DMS 273 (cell line): ENCODE results near the gene HSPA6.
A peak's percentile ranks its signal among the peaks of the same experiment; 100 is the strongest.
"Not testable (repeated sequence)": the region's sequence is repeated elsewhere in the genome, so short reads cannot be mapped to it uniquely, and the experiment has no call there.

Experiments
- DNase-seq: peaks from one replicate; lab custom pipeline; 2025; ENCODE audit not compliant: unreplicated experiment; lab: John Stamatoyannopoulos, UW

HSPA6 gene

DNA sequence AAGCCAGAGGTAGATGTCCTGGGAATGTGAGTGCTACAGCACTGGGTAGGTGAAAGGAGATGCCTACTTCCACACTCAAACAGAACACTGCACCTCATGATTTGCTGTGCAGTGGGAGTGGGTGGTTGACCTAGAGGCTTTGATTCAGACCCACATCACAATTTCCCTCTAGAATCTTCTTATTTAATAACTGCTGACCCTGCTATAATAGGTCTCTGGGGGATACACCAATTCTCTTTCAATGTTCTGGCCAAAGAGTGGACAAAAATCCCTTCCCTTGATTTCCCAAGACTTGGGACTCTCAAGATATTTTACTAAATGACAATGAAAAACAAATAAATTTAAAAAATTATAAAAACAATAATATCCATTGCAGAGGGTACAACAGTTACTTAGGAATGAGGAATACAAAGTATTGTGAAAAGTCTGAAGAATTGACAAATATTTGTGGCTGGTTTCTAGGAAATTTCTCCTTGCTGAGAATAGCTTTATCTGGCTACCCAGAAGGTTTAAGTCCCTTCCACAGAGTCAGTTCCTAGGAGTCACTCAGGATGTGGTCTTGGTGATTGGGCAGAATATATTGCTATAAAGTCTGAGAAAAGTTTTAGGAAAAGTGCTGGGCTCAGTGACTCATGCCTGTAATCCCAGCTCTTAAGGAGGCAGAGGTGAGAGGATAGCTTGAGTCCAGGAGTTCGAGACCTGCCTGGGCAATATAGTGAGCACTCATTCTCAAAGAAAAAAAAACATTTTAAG lies 21.5 kb upstream of the HSPA6 start:
- DNase-seq, result no peak

DNA sequence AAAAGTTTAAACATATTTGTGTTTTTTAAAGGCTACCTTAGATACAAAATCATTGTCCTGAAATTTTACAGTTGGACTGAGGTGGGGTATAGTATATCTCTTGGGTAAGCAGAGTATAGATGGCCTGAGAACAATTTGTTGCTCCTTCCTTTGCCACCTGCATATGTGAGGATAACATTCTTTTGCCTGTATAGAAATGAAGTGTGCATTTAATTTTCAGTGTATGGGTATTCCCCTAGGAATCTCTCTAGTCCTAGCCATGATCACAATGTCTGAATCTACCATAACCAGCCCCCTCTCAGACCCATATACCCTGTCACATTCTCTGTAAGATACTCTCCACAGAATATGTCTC lies 21.0 kb upstream of the HSPA6 start:
- no peak for DNase-seq

DNA sequence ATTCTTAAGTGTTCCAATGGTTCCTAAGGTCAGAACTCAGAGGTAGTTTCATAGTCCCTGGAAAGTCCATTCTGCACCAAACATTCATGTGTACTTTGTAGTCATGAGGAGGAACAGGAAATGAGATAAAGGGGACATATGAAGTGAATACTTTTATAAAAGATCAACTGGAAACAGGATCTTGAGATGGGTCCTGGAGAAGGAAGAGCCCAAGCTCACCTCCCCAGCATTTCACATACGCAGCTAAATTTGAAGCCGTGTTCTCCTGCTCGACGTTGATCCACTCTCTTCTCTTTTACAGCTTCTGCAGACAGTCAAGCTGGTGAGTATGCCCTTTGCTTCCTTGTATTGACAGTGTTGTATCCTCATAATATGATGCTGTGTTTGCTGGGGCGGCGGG lies 18.7 kb upstream of the HSPA6 start:
- no peak for DNase-seq

DNA sequence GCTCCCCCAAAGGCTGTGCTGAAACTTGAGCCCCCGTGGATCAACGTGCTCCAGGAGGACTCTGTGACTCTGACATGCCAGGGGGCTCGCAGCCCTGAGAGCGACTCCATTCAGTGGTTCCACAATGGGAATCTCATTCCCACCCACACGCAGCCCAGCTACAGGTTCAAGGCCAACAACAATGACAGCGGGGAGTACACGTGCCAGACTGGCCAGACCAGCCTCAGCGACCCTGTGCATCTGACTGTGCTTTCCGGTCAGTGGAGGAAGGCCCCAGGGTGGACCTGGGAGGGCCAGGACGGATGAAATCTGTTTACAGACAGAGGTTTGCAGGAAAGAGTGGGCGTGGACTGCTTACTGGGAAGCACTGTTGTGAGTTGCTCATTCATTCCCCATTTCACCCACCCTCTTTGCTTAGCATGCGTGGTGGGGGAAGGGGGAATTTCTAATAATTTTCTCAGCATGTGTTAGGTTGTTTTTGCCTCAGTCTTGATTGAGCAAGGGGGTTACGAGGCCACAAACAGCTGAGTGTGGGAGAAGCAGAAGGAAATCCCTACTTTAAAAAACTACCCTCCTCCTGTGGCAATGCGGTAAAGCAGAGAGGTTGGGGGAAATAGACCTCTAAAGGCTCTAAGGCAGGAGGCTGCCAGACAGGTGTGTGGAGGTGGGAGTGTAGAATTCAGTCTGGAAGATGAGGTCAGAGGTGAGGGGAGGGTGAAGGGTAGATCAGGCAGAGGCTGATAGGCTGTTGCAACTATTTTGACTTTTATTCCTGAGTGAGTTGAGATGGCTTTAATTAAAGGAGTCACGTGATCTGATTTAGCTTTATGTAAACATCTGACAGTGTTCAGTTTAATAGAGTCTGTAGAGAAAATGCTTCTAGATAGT lies 17.8 kb upstream of the HSPA6 start:
- DNase-seq, result no peak

DNA sequence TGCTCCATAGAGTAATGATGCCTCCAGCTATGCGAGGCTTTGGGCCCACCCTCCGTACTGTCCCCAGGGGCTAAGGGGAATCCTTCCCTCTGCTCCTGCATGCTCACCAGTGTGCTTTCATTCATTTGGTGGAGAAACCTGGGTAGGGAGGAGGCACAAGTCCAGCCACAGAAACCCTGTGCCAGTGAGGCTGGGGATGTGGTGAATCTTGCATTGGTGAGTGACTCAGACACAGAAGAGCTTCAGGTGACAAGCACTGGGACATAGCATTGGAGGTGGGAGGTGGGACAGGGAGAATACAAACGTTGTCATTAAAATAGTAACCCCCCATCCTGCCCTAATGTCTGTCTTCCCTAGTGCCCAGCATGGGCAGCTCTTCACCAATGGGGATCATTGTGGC lies 13.9 kb upstream of the HSPA6 start:
- DNase-seq, result no peak

DNA sequence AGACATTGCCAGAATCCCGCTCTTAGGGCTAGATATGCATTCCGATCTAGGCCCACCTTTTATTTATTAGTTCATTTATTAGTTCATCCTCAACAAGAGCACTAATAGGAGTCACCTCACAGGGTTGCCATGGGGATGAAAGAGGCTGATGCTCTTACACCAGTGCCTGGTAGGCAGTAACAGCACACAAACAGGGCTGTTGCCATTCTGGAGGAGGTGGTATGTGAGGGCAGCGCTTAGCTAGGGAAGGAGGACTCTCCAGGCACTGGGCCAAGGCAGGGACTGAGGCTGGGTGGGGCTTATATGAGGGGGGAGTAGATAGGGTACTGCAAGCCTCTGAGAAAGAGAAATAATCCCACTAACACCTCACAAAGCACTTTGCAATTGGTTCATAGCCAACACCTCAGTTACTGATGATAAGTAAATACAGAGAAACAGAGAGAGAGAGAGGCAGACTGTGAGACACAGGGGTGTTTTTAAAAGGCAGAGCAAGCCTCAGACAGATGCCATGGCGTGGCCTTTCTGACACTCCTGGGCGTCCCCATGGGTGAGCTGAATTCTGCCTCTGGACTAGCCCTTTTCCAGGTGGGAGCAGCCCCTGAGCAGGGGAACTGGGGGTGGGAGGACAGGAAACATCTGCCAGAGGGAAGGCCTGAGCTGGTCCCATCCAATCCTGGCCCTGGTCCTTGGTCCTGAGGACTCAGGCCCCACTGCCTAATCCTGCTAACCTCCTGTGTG lies 13.2 kb upstream of the HSPA6 start:
- peak; percentile 34 for DNase-seq

DNA sequence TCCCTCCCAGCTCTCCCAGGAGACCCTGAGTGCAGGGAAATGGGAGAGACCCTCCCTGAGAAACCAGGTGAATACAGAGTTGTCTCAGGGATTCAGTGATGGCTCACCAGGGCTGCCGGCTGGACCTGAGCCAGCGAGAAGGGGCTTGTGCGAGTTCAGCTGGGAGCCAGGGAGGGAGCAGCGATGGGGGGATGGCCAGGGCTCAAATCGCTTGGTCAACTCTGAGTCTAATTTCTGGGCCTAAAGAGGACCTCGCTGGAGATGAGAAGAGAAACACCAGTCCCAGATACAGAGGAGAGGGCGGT lies 12.6 kb upstream of the HSPA6 start:
- DNase-seq, result no peak

DNA sequence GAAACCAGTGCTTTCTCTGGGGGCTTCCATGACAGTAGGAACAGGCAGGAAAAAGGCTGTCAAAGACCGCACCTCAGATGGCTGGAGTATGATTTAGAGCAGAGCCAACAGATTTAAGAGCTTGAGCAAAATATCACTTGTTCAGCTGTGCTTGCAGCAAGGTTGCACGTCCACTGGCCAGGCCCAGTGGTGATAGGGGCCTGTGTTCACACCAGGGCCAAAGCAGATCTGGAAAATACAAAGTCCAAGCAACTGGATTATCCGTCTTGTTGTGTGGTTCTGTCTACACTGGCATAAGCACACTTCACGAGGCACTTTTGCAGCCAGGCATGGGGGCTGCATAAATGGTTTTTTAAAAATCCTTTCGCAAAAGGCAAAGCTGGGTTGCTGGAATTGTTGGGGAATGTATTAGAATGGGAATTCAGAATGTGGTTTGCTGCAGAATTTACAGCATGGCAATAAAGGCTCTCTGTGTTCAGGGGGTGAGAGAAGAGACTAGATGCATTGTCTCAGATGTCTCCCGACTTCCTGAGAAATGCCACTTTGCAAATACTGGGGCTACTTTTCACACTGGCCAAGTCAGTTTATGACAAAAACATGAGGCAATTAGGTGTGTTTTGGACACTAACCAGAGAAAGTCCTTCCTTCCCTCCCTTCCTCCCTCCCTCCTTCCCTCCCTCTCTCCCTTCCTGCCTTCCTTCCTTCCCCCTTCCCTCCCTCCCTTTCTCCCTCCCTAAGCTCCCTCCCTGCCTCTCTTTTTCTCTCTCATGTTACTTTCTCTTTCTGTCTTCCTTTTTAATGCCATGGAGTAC lies 11.5 kb upstream of the HSPA6 start:
- not testable (repeated sequence) for DNase-seq

DNA sequence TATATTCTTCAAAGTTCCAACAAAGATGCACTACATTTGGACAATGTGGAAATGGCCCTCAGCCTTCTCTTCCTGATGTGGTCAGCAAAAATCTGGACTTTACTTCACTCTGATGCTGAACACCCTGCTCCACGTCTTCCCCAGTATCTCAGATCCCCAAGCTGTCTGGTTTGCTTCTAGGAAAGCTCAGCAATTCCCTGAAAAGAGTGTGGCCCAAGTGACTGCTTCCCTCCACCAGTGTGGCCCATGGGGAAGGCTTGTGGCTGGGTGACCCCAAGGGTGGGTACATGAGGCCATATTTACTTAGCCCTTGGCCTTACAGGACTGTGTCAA lies 10.9 kb upstream of the HSPA6 start:
- not testable (repeated sequence) for DNase-seq

DNA sequence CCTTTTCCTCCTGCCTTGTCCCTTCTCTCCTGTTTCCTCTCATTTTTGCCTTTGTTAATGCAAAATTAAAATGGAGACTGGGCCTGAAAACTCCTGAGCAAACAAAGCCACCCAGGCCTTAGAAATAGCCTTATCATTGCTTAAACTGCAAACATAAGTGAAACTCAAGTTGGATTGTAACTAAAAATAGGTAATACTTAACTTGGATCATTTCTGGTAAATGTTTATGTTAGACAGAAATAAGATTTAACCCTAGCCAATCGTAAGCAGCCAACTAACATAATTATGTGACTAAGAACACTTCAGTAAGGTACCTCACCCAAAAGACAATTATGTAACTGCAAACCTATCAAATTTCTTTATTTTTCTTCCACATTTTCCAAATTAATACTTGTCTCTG lies 10.4 kb upstream of the HSPA6 start:
- DNase-seq, result not testable (repeated sequence)

DNA sequence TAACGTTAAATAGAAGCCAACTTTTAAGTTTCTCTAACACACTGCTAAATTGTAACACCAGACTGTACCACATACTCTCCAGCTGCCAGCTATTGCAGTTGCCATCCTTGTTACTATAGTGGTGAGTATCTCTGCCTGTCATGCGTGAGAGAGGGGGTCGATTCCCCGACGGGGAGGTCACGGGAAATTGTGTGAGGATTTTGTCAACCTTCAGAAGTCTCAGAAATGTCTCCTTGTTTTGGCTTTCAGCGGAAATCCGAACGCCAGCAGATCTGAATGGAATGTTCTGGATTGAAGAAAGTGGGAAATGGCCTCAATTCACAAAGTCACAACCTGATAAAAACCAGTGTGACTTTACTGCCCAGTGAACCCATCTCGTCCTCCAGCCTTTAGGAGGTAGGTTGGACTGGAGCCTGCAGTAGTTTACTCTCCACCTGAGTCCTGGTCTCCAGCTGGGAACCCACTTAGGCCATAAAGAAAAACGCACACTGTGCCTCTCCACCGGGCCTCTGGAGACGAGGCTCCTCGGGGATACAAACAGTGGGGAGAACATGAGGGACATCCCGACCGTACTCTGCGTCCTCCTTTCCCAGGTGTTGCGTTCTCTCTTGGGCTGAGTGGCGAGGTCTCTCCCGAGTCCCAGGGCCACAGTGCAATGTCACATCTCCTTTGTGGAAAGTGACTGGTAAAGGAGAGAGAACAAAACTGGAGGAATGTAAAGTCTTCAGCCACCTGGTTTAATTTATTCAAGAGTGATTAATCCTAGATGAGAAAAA lies 1.1 kb upstream of the HSPA6 start:
- not testable (repeated sequence) for DNase-seq

DNA sequence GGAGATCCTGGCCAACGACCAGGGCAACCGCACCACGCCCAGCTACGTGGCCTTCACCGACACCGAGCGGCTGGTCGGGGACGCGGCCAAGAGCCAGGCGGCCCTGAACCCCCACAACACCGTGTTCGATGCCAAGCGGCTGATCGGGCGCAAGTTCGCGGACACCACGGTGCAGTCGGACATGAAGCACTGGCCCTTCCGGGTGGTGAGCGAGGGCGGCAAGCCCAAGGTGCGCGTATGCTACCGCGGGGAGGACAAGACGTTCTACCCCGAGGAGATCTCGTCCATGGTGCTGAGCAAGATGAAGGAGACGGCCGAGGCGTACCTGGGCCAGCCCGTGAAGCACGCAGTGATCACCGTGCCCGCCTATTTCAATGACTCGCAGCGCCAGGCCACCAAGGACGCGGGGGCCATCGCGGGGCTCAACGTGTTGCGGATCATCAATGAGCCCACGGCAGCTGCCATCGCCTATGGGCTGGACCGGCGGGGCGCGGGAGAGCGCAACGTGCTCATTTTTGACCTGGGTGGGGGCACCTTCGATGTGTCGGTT lies 477 bp downstream of the HSPA6 start:
- DNase-seq, result not testable (repeated sequence)

DNA sequence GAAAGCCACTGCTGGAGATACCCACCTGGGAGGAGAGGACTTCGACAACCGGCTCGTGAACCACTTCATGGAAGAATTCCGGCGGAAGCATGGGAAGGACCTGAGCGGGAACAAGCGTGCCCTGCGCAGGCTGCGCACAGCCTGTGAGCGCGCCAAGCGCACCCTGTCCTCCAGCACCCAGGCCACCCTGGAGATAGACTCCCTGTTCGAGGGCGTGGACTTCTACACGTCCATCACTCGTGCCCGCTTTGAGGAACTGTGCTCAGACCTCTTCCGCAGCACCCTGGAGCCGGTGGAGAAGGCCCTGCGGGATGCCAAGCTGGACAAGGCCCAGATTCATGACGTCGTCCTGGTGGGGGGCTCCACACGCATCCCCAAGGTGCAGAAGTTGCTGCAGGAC lies 981 bp downstream of the HSPA6 start:
- DNase-seq, result not testable (repeated sequence)

DNA sequence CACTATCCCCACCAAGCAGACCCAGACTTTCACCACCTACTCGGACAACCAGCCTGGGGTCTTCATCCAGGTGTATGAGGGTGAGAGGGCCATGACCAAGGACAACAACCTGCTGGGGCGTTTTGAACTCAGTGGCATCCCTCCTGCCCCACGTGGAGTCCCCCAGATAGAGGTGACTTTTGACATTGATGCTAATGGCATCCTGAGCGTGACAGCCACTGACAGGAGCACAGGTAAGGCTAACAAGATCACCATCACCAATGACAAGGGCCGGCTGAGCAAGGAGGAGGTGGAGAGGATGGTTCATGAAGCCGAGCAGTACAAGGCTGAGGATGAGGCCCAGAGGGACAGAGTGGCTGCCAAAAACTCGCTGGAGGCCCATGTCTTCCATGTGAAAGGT lies 1.6 kb downstream of the HSPA6 start:
- DNase-seq, result not testable (repeated sequence)

DNA sequence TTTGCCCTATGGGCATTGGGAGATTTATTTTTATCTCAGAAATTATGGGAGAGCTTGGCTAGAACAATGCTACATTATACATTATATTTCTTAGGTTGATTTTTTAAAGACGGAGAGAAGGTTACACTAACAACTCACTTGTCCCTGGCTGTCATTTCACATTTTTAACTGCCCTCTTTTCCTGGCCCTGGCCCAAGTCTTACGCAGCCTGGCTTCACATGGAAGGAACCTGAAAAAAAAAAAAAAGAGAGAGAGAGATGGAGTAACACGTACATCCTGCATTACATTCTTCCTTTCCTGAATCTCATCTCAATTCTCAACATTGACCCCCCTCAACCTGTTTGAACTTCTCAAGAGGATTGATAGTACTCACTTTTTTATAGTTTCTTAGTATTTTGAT lies 4.2 kb downstream of the HSPA6 start:
- DNase-seq, result peak; percentile 14

DNA sequence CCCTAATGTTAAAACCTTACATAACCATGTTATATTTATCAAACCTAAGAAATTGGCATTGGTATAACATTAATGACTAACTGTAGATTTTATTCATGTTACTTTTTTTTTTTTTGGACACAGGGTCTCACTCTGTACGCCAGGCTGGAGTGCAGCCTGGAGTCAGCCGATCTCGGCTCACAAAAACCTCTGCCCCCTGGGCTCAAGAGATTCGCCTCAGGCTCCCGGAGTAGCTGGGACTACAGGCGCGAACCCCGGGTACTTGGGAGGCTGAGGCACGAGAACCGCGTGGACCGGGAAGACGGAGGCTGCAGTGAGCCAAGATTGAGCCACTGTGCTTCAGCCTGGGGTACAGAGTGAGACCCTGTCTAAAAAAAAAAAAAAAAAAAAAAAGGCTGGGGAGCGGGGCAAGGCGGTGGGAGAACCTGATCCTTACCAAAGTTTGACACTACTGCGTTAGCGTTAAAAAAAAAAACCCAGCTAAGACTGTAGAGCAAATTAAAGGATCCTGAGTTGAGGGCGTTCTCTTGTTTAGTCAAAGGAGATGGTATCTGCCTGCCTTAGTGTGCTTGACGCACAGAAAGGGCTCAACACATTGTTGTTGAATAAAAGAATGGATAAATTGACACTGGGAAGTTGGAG lies 5.2 kb downstream of the HSPA6 start:
- peak; percentile 45 for DNase-seq

DNA sequence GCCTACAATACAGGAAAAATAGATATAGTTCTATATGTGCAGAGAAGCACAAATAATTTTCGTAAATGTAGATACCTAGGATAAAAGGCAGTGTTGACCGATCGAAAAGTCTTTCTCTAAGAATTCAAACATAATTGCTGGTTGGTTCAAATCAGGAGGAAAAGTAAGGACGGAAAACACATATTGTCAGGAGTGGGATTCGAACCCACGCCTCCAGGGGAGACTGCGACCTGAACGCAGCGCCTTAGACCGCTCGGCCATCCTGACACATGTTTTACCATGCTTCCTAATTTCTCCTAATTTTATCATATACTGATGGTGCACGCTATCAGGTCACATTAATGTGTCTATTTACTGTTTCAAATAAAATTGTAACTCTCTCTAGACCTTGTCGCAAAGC lies 5.8 kb downstream of the HSPA6 start:
- DNase-seq, result peak; percentile 85

DNA sequence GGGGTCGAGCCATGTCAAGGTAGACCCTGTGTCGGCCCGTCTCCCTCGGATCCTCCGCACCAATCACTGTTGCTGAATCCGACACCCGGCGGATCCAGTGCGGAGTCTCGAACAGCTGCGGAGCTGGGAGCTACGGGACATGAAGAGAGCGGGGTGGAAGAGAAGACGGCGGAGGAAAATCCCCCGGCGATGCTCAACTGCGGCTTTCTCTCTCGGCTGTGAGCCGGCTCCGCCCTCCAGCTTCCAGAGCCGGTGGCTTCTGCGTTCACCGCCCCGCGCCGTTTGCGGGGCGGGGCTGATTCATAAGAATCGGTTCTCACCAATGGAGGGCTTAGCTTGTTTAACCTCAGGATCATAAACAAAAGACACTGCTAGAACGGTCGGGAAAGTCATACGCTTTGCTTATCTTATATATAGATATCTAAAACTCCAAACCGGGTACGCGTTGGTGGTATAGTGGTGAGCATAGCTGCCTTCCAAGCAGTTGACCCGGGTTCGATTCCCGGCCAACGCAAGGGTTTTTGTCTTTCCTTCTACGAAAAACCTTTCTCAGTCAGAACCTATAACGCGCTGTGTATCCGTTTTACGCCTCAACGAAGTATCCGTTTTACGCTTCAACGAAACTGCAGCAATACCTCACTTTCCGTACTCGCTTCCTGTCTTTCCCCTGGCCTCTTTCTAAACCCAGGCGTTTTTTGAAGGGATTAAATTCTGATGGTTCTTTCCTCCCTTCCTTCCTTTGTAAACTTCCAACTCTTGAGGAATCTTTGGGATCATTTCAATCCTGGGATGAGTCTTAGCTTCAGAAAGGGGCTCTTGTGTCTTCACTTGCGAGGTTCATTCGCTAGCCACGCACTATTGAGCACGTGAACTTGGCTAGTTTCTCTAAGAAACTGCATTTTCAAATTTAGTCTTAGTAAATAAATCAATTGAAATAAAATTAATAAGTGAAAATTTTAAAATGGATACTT lies 6.6 kb downstream of the HSPA6 start:
- DNase-seq, result peak; percentile 98
